GM18502 (cell line): ENCODE data around the gene SELENOS.
A peak's percentile ranks its signal among the peaks of the same experiment; 100 is the strongest.

Source experiments
- ATAC-seq: cut with Tn5 transposase; IDR thresholded peaks from one replicate; pipeline ENCODE4 v1.9.1; 2021; ENCODE audit warnings: mild to moderate bottlenecking; ENCODE audit not compliant: unreplicated experiment, poor library complexity

SELENOS gene

GRCh38 chr15:101277038-101277822 lies at the start of gene SELENOS:
TSS of gene SELENOS (minus strand) at chr15:101277485. CDS start at chr15:101277417, 68 bp downstream.
- peak; percentile 90 for ATAC-seq

GRCh38 chr15:101326462-101327146 lies 49.3 kb upstream of the SELENOS start:
- ATAC-seq: no peak

- no peak for ATAC-seq
Observed at GRCh38 chr15:101326026-101326315, 48.7 kb upstream of the SELENOS start.

GRCh38 chr15:101325263-101326025 lies 48.2 kb upstream of the SELENOS start:
- ATAC-seq: no peak

- ATAC-seq: no peak
Observed at GRCh38 chr15:101324524-101325177, 47.4 kb upstream of the SELENOS start.

GRCh38 chr15:101323793-101324523 lies 46.7 kb upstream of the SELENOS start:
- ATAC-seq: no peak

GRCh38 chr15:101322854-101323477 lies 45.7 kb upstream of the SELENOS start:
- no peak for ATAC-seq

- ATAC-seq: no peak
Observed at GRCh38 chr15:101322016-101322695, 44.9 kb upstream of the SELENOS start.

- ATAC-seq: no peak
Observed at GRCh38 chr15:101320501-101321052, 43.3 kb upstream of the SELENOS start.

GRCh38 chr15:101318839-101319238 lies 41.6 kb upstream of the SELENOS start:
- ATAC-seq: no peak

- no peak for ATAC-seq
Observed at GRCh38 chr15:101318147-101318819, 41.0 kb upstream of the SELENOS start.

GRCh38 chr15:101317336-101317872 lies 40.1 kb upstream of the SELENOS start:
- no peak for ATAC-seq

GRCh38 chr15:101316529-101316928 lies 39.2 kb upstream of the SELENOS start:
- no peak for ATAC-seq

- ATAC-seq: no peak
Observed at GRCh38 chr15:101315736-101316135, 38.5 kb upstream of the SELENOS start.

GRCh38 chr15:101314336-101315125 lies 37.2 kb upstream of the SELENOS start:
- ATAC-seq: no peak

GRCh38 chr15:101313041-101313761 lies 35.9 kb upstream of the SELENOS start:
- ATAC-seq: no peak
